Epithelial cell of prostate (primary cell): ENCODE results near the gene ADORA2B.
"Not testable (repeated sequence)": the region's sequence is repeated elsewhere in the genome, so short reads cannot be mapped to it uniquely, and the experiment has no call there.

Source experiments
- DNase-seq: peaks from one replicate; pipeline ENCODE4 v3.0.0-alpha.2; 2011; ENCODE audit warnings: low read depth, low spot score
- H3K27ac ChIP-seq: fragments of 450-650 bp; 2 replicates; pipeline ENCODE4 v1.5.1; 2017; ENCODE audit warnings: mild to moderate bottlenecking

ADORA2B gene

GRCh38 chr17:15944759-15945526, at the start of gene ADORA2B:
Gene ADORA2B (plus strand): TSS chr17:15945130. CDS start chr17:15945249, 119 bp downstream.
- DNase-seq: no peak

GRCh38 chr17:15896277-15896676, 48.7 kb upstream of the ADORA2B start:
- H3K27ac ChIP-seq: no peak overlapping the region
- DNase-seq: no peak

More at GRCh38 chr17:15944759-15945526, at the start of gene ADORA2B:
- H3K27ac ChIP-seq: peak within 1 kb of the TSS; percentile 92

GRCh38 chr17:15896834-15897233, 48.1 kb upstream of the ADORA2B start:
- no peak for DNase-seq
- no peak overlapping the region for H3K27ac ChIP-seq

- DNase-seq, H3K27ac ChIP-seq: not testable (repeated sequence)
These were observed 45.3 kb upstream of the ADORA2B start for GRCh38 chr17:15899596-15899995.

GRCh38 chr17:15900871-15901270, 44.1 kb upstream of the ADORA2B start:
- H3K27ac ChIP-seq: no peak overlapping the region
- DNase-seq: no peak

- not testable (repeated sequence) for H3K27ac ChIP-seq, DNase-seq
These were observed 39.7 kb upstream of the ADORA2B start for GRCh38 chr17:15905236-15905635.

- no peak overlapping the region for H3K27ac ChIP-seq
- DNase-seq: no peak
These were observed 37.6 kb upstream of the ADORA2B start for GRCh38 chr17:15907290-15907689.

GRCh38 chr17:15908378-15908777, 36.6 kb upstream of the ADORA2B start:
- DNase-seq: no peak

GRCh38 chr17:15909481-15909991, 35.4 kb upstream of the ADORA2B start:
- no peak overlapping the region for H3K27ac ChIP-seq
- DNase-seq: no peak

More at GRCh38 chr17:15908378-15908777, 36.6 kb upstream of the ADORA2B start:
- H3K27ac ChIP-seq: no peak overlapping the region

- DNase-seq: no peak
- H3K27ac ChIP-seq: no peak overlapping the region
These were observed 34.1 kb upstream of the ADORA2B start for GRCh38 chr17:15910791-15911190.

GRCh38 chr17:15911701-15912100, 33.2 kb upstream of the ADORA2B start:
- not testable (repeated sequence) for H3K27ac ChIP-seq, DNase-seq

GRCh38 chr17:15912416-15912955, 32.4 kb upstream of the ADORA2B start:
- no peak overlapping the region for H3K27ac ChIP-seq
- no peak for DNase-seq

- H3K27ac ChIP-seq: no peak overlapping the region
- DNase-seq: no peak
These were observed 31.1 kb upstream of the ADORA2B start for GRCh38 chr17:15913826-15914225.

- peak overlapping the region; percentile 59 for H3K27ac ChIP-seq
- no peak for DNase-seq
These were observed 30.3 kb upstream of the ADORA2B start for GRCh38 chr17:15914400-15915170.

- no peak overlapping the region for H3K27ac ChIP-seq
- no peak for DNase-seq
These were observed 29.0 kb upstream of the ADORA2B start for GRCh38 chr17:15915961-15916360.

- DNase-seq: no peak
- H3K27ac ChIP-seq: no peak overlapping the region
These were observed 27.9 kb upstream of the ADORA2B start for GRCh38 chr17:15917021-15917437.

- no peak for DNase-seq
- no peak overlapping the region for H3K27ac ChIP-seq
These were observed 27.4 kb upstream of the ADORA2B start for GRCh38 chr17:15917438-15918027.

- H3K27ac ChIP-seq: no peak overlapping the region
- no peak for DNase-seq
These were observed 26.7 kb upstream of the ADORA2B start for GRCh38 chr17:15918261-15918660.

- H3K27ac ChIP-seq: no peak overlapping the region
- DNase-seq: no peak
These were observed 26.2 kb upstream of the ADORA2B start for GRCh38 chr17:15918661-15919259.

GRCh38 chr17:15919466-15919865, 25.5 kb upstream of the ADORA2B start:
- DNase-seq: no peak
- no peak overlapping the region for H3K27ac ChIP-seq
